Mesangial cell (primary cell): ENCODE measurements around the gene CPSF7. TPM values are rescaled to one million over a fixed set of nuclear protein-coding genes. Genes with fewer than 3 reads are reported as not detected.

Source experiments
- total RNA-seq: library from RNA; depleted of rRNA; stranded (reverse); fragments of >200 nt; gene quantifications from 2 replicates; pipeline ENCODE4 v1.2.3, GENCODE V29; 2015

The CPSF7 gene, protein sequence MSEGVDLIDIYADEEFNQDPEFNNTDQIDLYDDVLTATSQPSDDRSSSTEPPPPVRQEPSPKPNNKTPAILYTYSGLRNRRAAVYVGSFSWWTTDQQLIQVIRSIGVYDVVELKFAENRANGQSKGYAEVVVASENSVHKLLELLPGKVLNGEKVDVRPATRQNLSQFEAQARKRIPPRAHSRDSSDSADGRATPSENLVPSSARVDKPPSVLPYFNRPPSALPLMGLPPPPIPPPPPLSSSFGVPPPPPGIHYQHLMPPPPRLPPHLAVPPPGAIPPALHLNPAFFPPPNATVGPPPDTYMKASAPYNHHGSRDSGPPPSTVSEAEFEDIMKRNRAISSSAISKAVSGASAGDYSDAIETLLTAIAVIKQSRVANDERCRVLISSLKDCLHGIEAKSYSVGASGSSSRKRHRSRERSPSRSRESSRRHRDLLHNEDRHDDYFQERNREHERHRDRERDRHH
- 35.5 and 39.1 TPM in 2 replicates for total RNA-seq

DNA sequence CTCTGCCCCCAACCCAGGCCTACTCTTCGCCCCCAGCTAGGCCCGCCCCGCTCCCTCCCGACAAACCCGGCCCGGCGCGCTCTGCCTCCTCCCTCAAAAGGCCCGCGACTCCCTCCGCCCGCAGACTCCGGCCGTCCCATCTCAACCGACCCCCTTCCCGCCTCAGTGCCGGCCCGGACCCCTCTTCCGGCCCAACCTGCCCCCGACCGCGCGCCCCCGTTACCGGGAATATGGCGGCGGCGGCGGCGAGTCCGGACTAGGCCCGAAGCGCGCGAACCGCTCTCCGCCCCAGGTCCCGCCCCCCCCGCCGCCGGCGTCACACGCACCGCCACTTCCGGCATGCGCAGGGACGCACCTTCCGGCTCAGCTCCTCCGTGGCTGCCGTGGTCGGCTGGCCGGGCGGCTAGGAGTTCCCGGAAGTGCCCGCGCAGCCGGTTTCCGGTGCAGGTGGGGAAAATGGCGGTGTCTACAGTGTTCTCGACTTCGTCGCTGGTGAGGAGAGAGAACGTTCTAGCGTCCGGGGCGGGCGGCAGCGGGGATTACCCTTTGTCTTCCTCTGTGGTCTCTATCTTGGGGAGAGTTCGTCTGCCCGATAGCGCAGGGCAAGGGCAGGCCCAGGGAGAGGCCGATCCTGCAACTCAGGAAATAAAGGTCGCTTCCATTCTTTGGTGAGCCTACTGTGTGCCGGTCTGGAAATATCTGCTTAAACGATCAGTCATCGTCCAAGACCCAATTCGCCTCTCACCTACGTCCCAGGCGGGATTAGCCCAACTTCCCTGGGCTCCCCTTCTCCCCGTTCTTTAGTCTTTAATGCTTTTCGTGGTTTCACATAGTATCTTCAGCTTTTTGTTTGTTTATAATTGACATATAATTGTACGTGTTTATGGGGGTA lies at the start of gene CPSF7, which contains the start of gene SDHAF2:
TSS of gene CPSF7 (minus strand) at position 285 of the 892 bp plus-strand sequence. CDS start 740 bp downstream, outside the sequence.
TSS of gene SDHAF2 (plus strand) at position 434 of the 892 bp plus-strand sequence. CDS start at position 457, 23 bp downstream.

DNA sequence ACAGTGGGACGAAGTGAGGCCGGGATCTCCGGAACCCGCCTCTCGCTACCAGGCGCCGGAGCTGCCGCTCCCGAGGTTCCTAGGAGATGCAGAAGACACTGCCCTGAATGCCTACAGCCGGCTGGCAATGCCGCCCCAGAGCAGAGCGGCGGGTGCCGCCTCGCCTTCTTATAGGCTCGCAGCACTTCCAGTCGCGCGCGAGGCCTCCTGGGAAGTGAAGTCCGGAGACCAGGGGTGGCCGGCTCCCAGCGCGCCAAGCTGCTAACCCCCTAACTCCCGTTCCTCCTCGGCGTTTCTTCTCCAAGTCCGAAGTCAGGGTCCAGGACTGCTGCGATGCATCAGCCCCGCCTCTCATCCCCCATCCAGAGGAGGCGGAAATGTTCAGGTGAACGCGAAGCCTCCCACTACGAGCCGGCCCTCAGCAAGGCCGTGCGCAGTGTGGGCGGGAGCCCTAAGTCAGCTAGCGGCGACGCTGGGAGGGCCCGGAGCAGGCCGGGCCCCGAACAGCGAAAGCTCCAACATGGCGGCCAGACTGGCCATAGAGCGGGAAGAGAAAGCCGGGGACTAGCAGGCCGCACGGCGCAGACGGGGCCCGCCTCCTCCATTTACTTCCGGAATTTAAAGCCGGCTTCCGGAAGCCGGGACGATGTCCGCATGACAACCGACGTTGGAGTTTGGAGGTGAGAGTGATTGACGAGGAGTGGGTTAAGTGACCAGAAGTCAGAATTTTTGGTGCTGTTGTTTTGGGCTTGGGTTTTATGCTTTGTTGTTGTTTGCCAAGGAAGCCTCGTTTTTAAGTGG lies 67.8 kb downstream of the CPSF7 start, which contains the start of the genes CYB561A3 and TMEM138:
TSS of gene CYB561A3 (minus strand) at position 142 of the 801 bp plus-strand sequence. CDS start 5,169 bp downstream, outside the sequence.
TSS of gene TMEM138 (plus strand) at position 634 of the 801 bp plus-strand sequence. CDS start 2,017 bp downstream, outside the sequence.

Other genes with a start within 250 kb of the CPSF7 start
- gene PGA3, start 226.5 kb downstream of the CPSF7 start, total RNA-seq, result not detected in 2 replicates
- gene PGA4, start 207.6 kb downstream of the CPSF7 start, total RNA-seq, result not detected in 2 replicates
- gene PGA5, start 188.8 kb downstream of the CPSF7 start, total RNA-seq, result not detected in 2 replicates
- gene VWCE, start 134.7 kb downstream of the CPSF7 start, total RNA-seq, result 0.49 and 2.2 TPM in 2 replicates
- gene DDB1, start 96.9 kb downstream of the CPSF7 start, total RNA-seq, result 168 and 192 TPM in 2 replicates
- gene TKFC, start 96.7 kb downstream of the CPSF7 start, total RNA-seq, result 25.3 and 50.5 TPM in 2 replicates
- gene CYB561A3, start 68.1 kb downstream of the CPSF7 start, total RNA-seq, result 50.5 and 56.3 TPM in 2 replicates
- gene TMEM138, start 67.6 kb downstream of the CPSF7 start, total RNA-seq, result 12.5 and 36.2 TPM in 2 replicates
- 11.7 and 18.1 TPM in 2 replicates for gene TMEM216, start 37.4 kb downstream of the CPSF7 start, total RNA-seq
- gene SDHAF2, start 149 bp upstream of the CPSF7 start, total RNA-seq, result 45.1 and 47.8 TPM in 2 replicates
- gene LRRC10B, start 78.8 kb upstream of the CPSF7 start, total RNA-seq, result not detected in 2 replicates
- 0.16 and 4.8 TPM in 2 replicates for gene SYT7, start 151.1 kb upstream of the CPSF7 start, total RNA-seq